Activated T-cell treated with anti-CD3 and anti-CD28 coated beads, Interleukin-2, amount 50 U/mL, for 4 hours (primary cell): ENCODE data around the gene CD300A. TPM values are rescaled to one million over a fixed set of nuclear protein-coding genes. Genes with fewer than 3 reads are reported as not detected.
A peak's percentile ranks its signal among the peaks of the same experiment; 100 is the strongest.
"Not testable (repeated sequence)": the region's sequence is repeated elsewhere in the genome, so short reads cannot be mapped to it uniquely, and the experiment has no call there.

Source experiments
- ATAC-seq, 2 donors: fragments of 200-7000 bp; cut with Tn5 transposase; one replicate each; pipeline ENCODE4 v1.10.0; 2021
- DNase-seq: peaks from one replicate; pipeline ENCODE4 v3.0.0-alpha.2; 2020
- H3K27me3 Mint-ChIP-seq: one replicate; pipeline ENCODE4 v1.8.0; 2021; ENCODE audit warnings: low read depth, mixed read lengths
- H3K36me3 Mint-ChIP-seq: one replicate; pipeline ENCODE4 v1.8.0; 2022; ENCODE audit warnings: mixed read lengths; ENCODE audit not compliant: insufficient read depth
- H3K4me1 Mint-ChIP-seq: one replicate; pipeline ENCODE4 v1.8.0; 2021; ENCODE audit warnings: low read depth, mixed read lengths
- H3K4me3 Mint-ChIP-seq: one replicate; pipeline ENCODE4 v1.8.0; 2021; ENCODE audit warnings: mild to moderate bottlenecking, moderate library complexity, mixed read lengths
- H3K9me3 Mint-ChIP-seq: one replicate; pipeline ENCODE4 v1.8.0; 2021; ENCODE audit warnings: mixed read lengths
- total RNA-seq, 3 donors: library from RNA; stranded (reverse); gene quantifications; one replicate each; pipeline ENCODE4 v1.2.1, GENCODE V29; 2021

The CD300A gene
- total RNA-seq, 3 donors from 2014 or later, result 1.3 to 2.6 (median 2.1) TPM

- ATAC-seq, result no peak
- Mint-ChIP-seq H3K4me3 (peak overlapping the region; percentile 55), H3K27me3 (no peaks in the 10 kb centered on the region), H3K4me1 (peaks cover 63% of the 10 kb centered on the region), H3K36me3 (peaks cover 30% of the 10 kb centered on the region), H3K9me3 (peaks cover 10% of the 10 kb centered on the region)
- DNase-seq, result no peak
Measured at GRCh38 chr17:74473294-74473693, 6.9 kb downstream of the CD300A start.

- DNase-seq (no peak), ATAC-seq (peak in 1 of 2 donors; percentile 40)
- no peaks in the 10 kb centered on the region for H3K27me3 Mint-ChIP-seq
- H3K4me3 Mint-ChIP-seq, result peak overlapping the region; percentile 55
- H3K36me3 Mint-ChIP-seq, result peaks cover 30% of the 10 kb centered on the region
- peaks cover 10% of the 10 kb centered on the region for H3K9me3 Mint-ChIP-seq
- H3K4me1 Mint-ChIP-seq, result peaks cover 71% of the 10 kb centered on the region
Measured at GRCh38 chr17:74474043-74474792, 7.8 kb downstream of the CD300A start.

- H3K9me3 Mint-ChIP-seq, result peaks cover 10% of the 10 kb centered on the region
- no peak for ATAC-seq
- no peak for DNase-seq
- no peak overlapping the region for H3K4me3 Mint-ChIP-seq
- peaks cover 26% of the 10 kb centered on the region for H3K36me3 Mint-ChIP-seq
- H3K27me3 Mint-ChIP-seq, result no peaks in the 10 kb centered on the region
- peaks cover 73% of the 10 kb centered on the region for H3K4me1 Mint-ChIP-seq
Measured at GRCh38 chr17:74475189-74475588, 8.8 kb downstream of the CD300A start.

- ATAC-seq, result no peak
- Mint-ChIP-seq H3K27me3 (no peaks in the 10 kb centered on the region), H3K36me3 (peaks cover 19% of the 10 kb centered on the region), H3K4me1 (peaks cover 60% of the 10 kb centered on the region), H3K4me3 (no peak overlapping the region), H3K9me3 (peaks cover 10% of the 10 kb centered on the region)
- no peak for DNase-seq
Measured at GRCh38 chr17:74477411-74477810, 11.0 kb downstream of the CD300A start.

- no peaks in the 10 kb centered on the region for H3K27me3 Mint-ChIP-seq
- H3K36me3 Mint-ChIP-seq, result peaks cover 23% of the 10 kb centered on the region
- peaks cover 53% of the 10 kb centered on the region for H3K4me1 Mint-ChIP-seq
- no peak overlapping the region for H3K4me3 Mint-ChIP-seq
- H3K9me3 Mint-ChIP-seq, result peaks cover 10% of the 10 kb centered on the region
- DNase-seq (no peak), ATAC-seq (peak; percentile 65 to 71)
Measured at GRCh38 chr17:74478420-74479100, 12.1 kb downstream of the CD300A start.

GRCh38 chr17:74480290-74480689 lies 13.9 kb downstream of the CD300A start:
- ATAC-seq, result no peak
- peaks cover 7% of the 10 kb centered on the region for H3K9me3 Mint-ChIP-seq
- H3K36me3 Mint-ChIP-seq, result peaks cover 13% of the 10 kb centered on the region
- H3K4me3 Mint-ChIP-seq, result no peak overlapping the region
- DNase-seq, result no peak
- peaks cover 39% of the 10 kb centered on the region for H3K4me1 Mint-ChIP-seq
- H3K27me3 Mint-ChIP-seq, result no peaks in the 10 kb centered on the region

GRCh38 chr17:74481621-74482020 lies 15.2 kb downstream of the CD300A start:
- peaks cover under 1% of the 10 kb centered on the region for H3K9me3 Mint-ChIP-seq
- peaks cover 8% of the 10 kb centered on the region for H3K36me3 Mint-ChIP-seq
- H3K4me1 Mint-ChIP-seq, result peaks cover 34% of the 10 kb centered on the region
- no peak for DNase-seq
- no peaks in the 10 kb centered on the region for H3K27me3 Mint-ChIP-seq
- ATAC-seq, result no peak
- no peak overlapping the region for H3K4me3 Mint-ChIP-seq

GRCh38 chr17:74484066-74484465 lies 17.6 kb downstream of the CD300A start:
- DNase-seq (no peak), ATAC-seq (no peak)
- Mint-ChIP-seq H3K9me3 (peaks cover 4% of the 10 kb centered on the region), H3K27me3 (no peaks in the 10 kb centered on the region), H3K36me3 (peaks cover 20% of the 10 kb centered on the region), H3K4me1 (peaks cover 14% of the 10 kb centered on the region), H3K4me3 (no peak overlapping the region)

- peaks cover 24% of the 10 kb centered on the region for H3K36me3 Mint-ChIP-seq
- peaks cover 7% of the 10 kb centered on the region for H3K9me3 Mint-ChIP-seq
- ATAC-seq (no peak), DNase-seq (no peak)
- no peaks in the 10 kb centered on the region for H3K27me3 Mint-ChIP-seq
- H3K4me3 Mint-ChIP-seq, result no peak overlapping the region
- peaks cover 8% of the 10 kb centered on the region for H3K4me1 Mint-ChIP-seq
Measured at GRCh38 chr17:74485022-74485743, 18.7 kb downstream of the CD300A start.

- ATAC-seq, result no peak
- H3K4me3 Mint-ChIP-seq, result no peak overlapping the region
- no peaks in the 10 kb centered on the region for H3K27me3 Mint-ChIP-seq
- no peak for DNase-seq
- peaks cover 7% of the 10 kb centered on the region for H3K9me3 Mint-ChIP-seq
- H3K4me1 Mint-ChIP-seq, result peaks cover 7% of the 10 kb centered on the region
- peaks cover 24% of the 10 kb centered on the region for H3K36me3 Mint-ChIP-seq
Measured at GRCh38 chr17:74485841-74486240, 19.4 kb downstream of the CD300A start.

- DNase-seq, H3K4me3 Mint-ChIP-seq, H3K27me3 Mint-ChIP-seq, ATAC-seq, H3K9me3 Mint-ChIP-seq, H3K4me1 Mint-ChIP-seq: not testable (repeated sequence)
- H3K36me3 Mint-ChIP-seq, result peaks cover 18% of the 10 kb centered on the region
Measured at GRCh38 chr17:74488276-74488675, 21.8 kb downstream of the CD300A start.

- DNase-seq (no peak), ATAC-seq (no peak)
- Mint-ChIP-seq H3K4me1 (peaks cover 11% of the 10 kb centered on the region), H3K27me3 (no peaks in the 10 kb centered on the region), H3K36me3 (peaks cover 18% of the 10 kb centered on the region), H3K9me3 (peaks cover 7% of the 10 kb centered on the region), H3K4me3 (no peak overlapping the region)
Measured at GRCh38 chr17:74490716-74491115, 24.3 kb downstream of the CD300A start.

- Mint-ChIP-seq H3K9me3 (peaks cover 7% of the 10 kb centered on the region), H3K36me3 (peaks cover 16% of the 10 kb centered on the region), H3K27me3 (no peaks in the 10 kb centered on the region), H3K4me3 (no peak overlapping the region), H3K4me1 (peaks cover 11% of the 10 kb centered on the region)
- ATAC-seq (no peak), DNase-seq (no peak)
Measured at GRCh38 chr17:74491626-74492025, 25.2 kb downstream of the CD300A start.

GRCh38 chr17:74493331-74493833 lies 26.9 kb downstream of the CD300A start:
- ATAC-seq (peak; percentile 63 to 65), DNase-seq (peak; percentile 63)
- Mint-ChIP-seq H3K9me3 (peaks cover 7% of the 10 kb centered on the region), H3K27me3 (no peaks in the 10 kb centered on the region), H3K4me1 (peaks cover 11% of the 10 kb centered on the region), H3K36me3 (peaks cover 8% of the 10 kb centered on the region), H3K4me3 (no peak overlapping the region)
